Measurements from ENCODE around the gene EXOSC2. TPM values are rescaled to one million over a fixed set of nuclear protein-coding genes. Genes with fewer than 3 reads are reported as not detected.

Gene EXOSC2
- total RNA-seq, 4 donors from 2014 or later, result 16.9 to 46.6 (median 22.6) TPM

DNA sequence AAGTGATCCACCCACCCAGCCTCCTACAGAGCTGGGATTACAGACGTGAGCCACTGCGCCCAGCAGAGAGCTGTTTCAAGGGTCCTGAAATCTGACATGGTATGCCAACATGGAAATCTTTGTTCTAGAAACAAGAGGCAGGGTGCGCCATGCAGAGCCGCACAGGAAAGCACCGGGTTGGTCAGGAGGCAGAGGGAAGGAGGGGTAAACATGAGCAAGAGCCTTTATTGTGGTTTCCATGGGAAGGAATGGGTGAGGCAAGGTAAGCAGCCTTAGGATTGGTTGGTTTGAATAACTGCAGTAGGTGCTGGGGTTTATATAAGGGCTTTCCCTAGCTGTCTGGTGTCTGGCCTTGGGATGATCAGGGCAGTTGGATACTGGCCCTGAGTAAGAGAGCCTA, 5.5 kb upstream of the EXOSC2 start:
- DNase-seq (ENCODE audit: low spot score) (no peak), ATAC-seq (ENCODE audit: low FRiP score) (no peak)
- TF ChIP-seq, protein P1, sequence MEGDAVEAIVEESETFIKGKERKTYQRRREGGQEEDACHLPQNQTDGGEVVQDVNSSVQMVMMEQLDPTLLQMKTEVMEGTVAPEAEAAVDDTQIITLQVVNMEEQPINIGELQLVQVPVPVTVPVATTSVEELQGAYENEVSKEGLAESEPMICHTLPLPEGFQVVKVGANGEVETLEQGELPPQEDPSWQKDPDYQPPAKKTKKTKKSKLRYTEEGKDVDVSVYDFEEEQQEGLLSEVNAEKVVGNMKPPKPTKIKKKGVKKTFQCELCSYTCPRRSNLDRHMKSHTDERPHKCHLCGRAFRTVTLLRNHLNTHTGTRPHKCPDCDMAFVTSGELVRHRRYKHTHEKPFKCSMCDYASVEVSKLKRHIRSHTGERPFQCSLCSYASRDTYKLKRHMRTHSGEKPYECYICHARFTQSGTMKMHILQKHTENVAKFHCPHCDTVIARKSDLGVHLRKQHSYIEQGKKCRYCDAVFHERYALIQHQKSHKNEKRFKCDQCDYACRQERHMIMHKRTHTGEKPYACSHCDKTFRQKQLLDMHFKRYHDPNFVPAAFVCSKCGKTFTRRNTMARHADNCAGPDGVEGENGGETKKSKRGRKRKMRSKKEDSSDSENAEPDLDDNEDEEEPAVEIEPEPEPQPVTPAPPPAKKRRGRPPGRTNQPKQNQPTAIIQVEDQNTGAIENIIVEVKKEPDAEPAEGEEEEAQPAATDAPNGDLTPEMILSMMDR (IDR thresholded peaks at IDR 0.05), result no peak

DNA sequence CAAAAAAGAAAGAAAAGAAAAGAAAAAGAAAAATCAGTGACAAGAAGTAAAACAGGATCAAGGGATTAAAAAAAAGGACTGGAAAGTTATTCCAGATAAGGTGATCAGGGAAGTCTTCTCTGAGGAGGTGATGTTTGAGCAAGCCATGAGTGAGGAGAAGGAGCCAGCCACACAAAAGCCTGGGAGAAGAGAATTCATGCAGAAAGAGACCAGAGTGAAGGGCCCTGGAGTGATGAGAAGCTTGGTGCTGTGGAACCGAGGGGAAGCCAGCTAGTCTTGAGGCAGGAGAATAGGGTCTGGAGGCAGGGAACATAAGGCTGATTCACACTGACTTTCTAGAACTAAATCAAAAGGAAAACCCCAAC, 4.0 kb upstream of the EXOSC2 start:
- TF ChIP-seq, protein P1 (IDR thresholded peaks at IDR 0.05), result no peak
- ATAC-seq (ENCODE audit: low FRiP score) (peak; percentile 7), DNase-seq (ENCODE audit: low spot score) (no peak)

DNA sequence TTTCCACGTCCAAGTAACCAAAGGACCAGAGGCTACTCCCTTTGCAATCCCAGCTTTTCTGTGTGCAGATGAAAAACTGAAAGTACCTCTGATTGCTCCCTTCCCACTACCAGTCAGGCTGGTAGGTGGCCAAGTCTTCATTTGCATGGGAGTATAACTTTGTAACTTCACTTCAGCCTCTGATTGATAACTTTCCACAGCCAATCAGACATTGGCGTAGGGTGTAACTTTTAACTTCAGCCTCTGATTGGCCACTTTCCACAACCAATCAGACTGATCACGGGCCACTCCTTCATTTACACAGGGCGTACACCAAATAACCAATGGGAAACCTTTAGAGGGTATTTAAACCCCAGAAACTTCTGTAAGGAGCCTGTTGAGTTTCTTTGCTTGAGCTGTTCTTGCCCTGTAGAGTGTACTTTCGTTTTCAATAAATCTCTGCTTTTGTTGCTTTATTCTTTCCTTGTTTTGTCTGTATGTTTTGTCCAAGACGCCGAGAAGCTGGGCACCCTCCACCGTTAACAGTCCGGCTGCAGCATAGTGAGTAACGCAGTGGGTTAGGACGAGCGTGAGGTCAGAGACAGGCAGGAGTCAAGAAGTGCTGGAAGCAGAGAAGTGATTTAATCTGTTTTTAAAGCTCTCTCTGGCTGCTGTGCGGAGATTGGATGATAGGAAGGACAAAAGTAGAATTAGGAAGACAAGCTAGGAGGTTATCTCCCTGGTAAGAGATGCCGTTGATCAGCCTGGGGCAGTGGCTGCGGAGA, 3.5 kb upstream of the EXOSC2 start:
- TF ChIP-seq, protein P1 (IDR thresholded peaks at IDR 0.05), result no peak
- ATAC-seq (ENCODE audit: low FRiP score) (peak; percentile 80), DNase-seq (ENCODE audit: low spot score) (no peak)

DNA sequence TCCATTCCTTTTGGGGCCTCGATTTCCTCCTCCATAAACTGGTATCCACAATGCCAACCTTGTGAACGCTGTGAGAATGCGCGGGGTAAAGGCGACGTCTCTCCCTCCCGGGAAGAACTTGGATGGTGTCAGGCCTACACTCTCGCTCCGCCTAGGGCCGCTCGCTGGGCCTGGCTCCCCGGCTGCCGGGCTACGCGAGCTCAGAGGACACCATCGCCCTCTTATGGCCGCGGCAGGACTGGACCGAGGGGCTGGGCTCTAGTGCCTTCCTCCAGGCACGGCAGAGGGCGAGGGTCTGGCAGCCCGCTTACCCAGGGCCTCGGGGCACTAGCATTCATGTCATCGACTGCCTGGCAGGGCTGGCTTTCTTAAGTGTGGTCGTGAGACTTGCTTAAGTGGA, 1.3 kb upstream of the EXOSC2 start:
- ATAC-seq (ENCODE audit: low FRiP score), result no peak
- TF ChIP-seq, protein P1 (IDR thresholded peaks at IDR 0.05), result no peak
- DNase-seq (ENCODE audit: low spot score), result no peak

DNA sequence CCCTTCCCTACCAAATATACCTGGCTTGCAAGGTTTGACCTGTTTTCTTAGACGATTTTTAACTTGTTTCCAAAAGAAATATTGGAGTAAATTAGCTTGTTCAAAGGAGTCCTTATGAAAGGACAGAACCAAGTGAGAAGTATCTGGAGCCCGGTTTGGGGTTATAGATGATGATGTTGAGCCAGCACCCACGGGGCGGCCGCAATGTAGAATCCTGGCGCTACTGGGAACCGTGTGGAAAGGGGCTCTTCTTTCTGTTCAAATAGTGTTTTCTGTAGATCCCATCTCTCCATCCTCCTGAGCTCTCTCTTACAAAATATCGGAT, 517 bp upstream of the EXOSC2 start:
- TF ChIP-seq, protein P1 (IDR thresholded peaks at IDR 0.05), result no peak
- ATAC-seq (ENCODE audit: low FRiP score), result no peak
- DNase-seq (ENCODE audit: low spot score), result no peak

DNA sequence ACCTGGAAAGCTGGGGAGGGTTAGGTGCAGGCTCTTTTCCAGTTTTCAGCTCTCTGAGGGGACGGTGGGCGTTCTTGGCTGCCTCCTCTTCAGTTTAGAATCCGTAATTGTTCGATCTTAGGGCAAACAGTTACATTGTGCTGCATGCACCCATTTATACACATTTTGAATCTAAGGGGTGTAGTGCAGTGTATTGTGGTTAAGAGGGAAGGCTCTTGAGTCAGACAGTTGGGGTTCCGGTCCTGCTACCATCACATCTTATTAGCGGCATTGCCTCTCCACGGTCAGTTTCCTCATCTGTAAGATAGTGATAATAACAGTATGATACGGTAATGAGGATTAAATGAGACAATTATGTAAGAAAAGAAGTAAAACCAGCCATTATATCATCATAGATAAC, 625 bp downstream of the EXOSC2 start:
- no peak for ATAC-seq (ENCODE audit: low FRiP score)
- DNase-seq (ENCODE audit: low spot score), result no peak
- TF ChIP-seq, protein P1 (IDR thresholded peaks at IDR 0.05), result no peak

DNA sequence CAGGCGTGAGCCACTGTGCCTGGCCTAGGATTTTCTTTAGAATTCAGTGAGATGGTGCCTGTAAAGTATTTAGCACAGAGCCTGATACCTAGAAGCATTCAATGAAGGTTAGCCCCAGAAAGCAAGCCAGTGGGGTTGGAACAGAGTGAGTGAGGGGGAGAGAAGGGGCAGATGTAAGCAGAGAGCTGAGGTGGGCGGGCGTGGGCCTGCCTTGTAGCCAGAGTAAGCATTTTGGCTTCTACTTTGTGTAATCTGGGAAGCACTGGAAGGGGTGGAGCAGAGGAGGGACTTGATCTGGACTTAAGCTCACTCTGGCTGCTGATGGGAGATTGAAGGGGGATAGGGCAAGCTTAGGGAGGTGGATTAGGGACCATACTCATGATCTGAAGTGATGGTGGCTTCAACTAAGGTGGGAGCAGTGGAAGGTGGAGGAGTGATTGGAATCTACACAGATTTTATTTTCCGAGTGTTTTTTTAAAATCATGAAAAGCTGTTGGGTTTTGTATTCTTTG, 2.6 kb downstream of the EXOSC2 start:
- no peak for DNase-seq (ENCODE audit: low spot score)
- ATAC-seq (ENCODE audit: low FRiP score), result no peak
- TF ChIP-seq, protein P1 (IDR thresholded peaks at IDR 0.05), result no peak
